Measurements from ENCODE around the gene SDR42E2. TPM values are rescaled to one million over a fixed set of nuclear protein-coding genes. Genes with fewer than 3 reads are reported as not detected.
"Not testable (repeated sequence)": the region's sequence is repeated elsewhere in the genome, so short reads cannot be mapped to it uniquely, and the experiment has no call there.

Gene SDR42E2
- polyA plus RNA-seq, 3 donors = 0.16 to 0.23 TPM; not detected in 1

DNA sequence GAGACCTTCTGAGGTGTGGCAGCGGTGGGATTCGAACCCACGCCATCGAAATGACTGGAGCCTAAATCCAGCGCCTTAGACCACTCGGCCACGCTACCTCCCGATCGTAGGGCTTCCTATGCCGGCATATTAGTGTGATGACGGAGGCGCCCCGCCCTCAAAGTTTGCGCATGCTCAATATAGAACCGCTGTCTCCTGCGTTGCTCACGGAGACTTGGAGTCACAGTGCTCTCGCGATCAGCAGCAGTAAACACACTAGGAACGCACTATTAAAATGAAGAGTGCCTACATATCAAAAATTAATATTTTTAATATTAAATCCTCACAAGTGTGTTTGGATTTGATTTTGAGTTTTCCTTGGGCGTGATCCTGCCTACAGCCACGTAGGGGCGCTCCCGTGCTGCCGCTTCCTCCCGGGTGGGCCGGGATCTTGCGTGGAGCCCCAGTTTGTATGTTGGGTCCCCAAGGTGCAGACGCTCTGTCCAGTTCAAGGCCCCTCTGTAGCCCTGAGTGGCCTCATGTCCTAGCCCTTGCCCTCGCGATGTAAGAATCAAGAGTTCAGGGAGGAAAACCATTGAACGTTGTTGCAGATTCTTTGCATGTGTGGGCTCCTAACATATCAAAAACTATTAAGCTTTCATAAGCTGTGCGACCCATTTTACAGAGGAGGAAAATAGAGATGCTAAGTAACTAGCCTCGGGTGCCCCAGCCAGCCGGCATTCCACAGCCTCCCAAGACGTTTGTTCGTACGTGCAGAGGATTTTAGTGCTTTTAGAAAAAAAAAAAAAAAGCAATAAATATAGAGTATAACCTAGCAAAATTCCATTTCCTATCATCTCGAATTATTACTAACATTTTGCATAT is 33.6 kb downstream of the SDR42E2 start:
- Histone ChIP-seq H2AFZ (ENCODE audit: insufficient read depth, low read depth, low read length, poor library complexity, severe bottlenecking) (peak overlapping the region; percentile 88), H3K79me2 (ENCODE audit: insufficient read depth, low read length) (no peaks in the 10 kb centered on the region), H3K27ac (ENCODE audit: low read depth in 1 of 2, low read length in 2 of 2) (peak overlapping the region; percentile 30 to 41), H3K4me2 (replicated peaks; ENCODE audit: extremely low read depth, low read length, poor library complexity, severe bottlenecking) (peak overlapping the region; percentile 83), H3K4me1 (ENCODE audit: control insufficient read depth in 1 of 2, insufficient read depth in 2 of 2, low read length in 2 of 2) (peaks cover 34 to 36% of the 10 kb centered on the region in 2 donors), H3K9me3 (replicated peaks in 1 of 2; ENCODE audit: control insufficient read depth in 1 of 2, insufficient read depth in 1 of 2, low read length in 2 of 2) (no peaks in the 10 kb centered on the region), H3K36me3 (replicated peaks in 1 of 2; ENCODE audit: control insufficient read depth in 1 of 2, insufficient read depth in 2 of 2, low read length in 2 of 2) (no peaks in the 10 kb centered on the region), H3K9ac (ENCODE audit: insufficient read depth, low read length, poor library complexity, severe bottlenecking) (peak overlapping the region; percentile 34), H3K4me3 (replicated peaks in 1 of 3; ENCODE audit: low read depth in 2 of 3, low read length in 3 of 3) (peak overlapping the region; percentile 52 to 92 (median 68)), H4K20me1 (ENCODE audit: insufficient read depth, low read length) (no peaks in the 10 kb centered on the region), H3K27me3 (ENCODE audit: control insufficient read depth in 2 of 2, insufficient read depth in 2 of 2, low read length in 2 of 2) (no peaks in the 10 kb centered on the region)
- Mint-ChIP-seq H3K27ac (peak overlapping the region; percentile 74 to 90 (median 85)), H3K9me3 (no peaks in the 10 kb centered on the region), H3K4me1 (peaks cover 28% of the 10 kb centered on the region), H3K36me3 (no peaks in the 10 kb centered on the region), H3K4me3 (peak overlapping the region; percentile 79 to 89), H3K27me3 (ENCODE audit: low read depth in 3 of 3) (peaks cover 6 to 11% (median 10%) of the 10 kb centered on the region in 3 donors)
- TF ChIP-seq, protein P1, sequence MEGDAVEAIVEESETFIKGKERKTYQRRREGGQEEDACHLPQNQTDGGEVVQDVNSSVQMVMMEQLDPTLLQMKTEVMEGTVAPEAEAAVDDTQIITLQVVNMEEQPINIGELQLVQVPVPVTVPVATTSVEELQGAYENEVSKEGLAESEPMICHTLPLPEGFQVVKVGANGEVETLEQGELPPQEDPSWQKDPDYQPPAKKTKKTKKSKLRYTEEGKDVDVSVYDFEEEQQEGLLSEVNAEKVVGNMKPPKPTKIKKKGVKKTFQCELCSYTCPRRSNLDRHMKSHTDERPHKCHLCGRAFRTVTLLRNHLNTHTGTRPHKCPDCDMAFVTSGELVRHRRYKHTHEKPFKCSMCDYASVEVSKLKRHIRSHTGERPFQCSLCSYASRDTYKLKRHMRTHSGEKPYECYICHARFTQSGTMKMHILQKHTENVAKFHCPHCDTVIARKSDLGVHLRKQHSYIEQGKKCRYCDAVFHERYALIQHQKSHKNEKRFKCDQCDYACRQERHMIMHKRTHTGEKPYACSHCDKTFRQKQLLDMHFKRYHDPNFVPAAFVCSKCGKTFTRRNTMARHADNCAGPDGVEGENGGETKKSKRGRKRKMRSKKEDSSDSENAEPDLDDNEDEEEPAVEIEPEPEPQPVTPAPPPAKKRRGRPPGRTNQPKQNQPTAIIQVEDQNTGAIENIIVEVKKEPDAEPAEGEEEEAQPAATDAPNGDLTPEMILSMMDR (IDR thresholded peaks at IDR 0.05) = peak; percentile 96
- WGBS (ENCODE audit: insufficient coverage) = under 1% methylated on average over 17 of the region's 39 CpGs
- intact Hi-C loops (cut with micrococcal nuclease) = loop anchor here (10.0 kb wide), 2 partner anchors 179 to 601 kb away; partner anchors contain the start of genes CDR2 (in 2 of the 2) and METTL9 (in 1 of the 2)
- DNase-seq = peak; percentile 90 to 96 (median 90)

DNA sequence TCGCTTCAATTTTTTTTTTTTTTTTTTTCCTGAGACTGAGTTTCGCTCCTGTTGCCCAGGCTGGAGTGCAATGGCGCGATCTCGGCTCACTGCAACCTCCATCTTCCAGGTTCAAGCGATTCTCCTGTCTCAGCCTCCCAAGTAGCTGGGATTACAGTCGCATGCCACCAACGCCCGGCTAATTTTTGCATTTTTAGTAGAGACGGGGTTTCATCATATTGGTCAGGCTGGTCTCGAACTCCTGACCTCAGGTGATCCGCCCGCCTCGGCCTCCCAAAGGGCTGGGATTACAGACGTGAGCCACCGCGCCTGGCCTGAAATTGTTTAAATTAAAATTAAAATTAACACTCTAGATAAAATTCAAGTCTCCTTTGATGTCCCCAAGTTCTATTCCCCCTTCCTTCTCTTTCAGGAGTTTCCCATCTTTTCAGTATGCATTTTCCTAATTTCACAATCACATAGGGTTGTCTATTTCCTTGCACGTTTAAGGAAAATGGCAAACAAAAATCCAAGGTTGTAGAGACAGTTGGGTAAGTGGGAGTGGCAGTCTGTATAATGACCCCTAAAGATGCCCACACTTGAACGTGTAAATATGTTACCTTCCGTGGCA is 34.4 kb downstream of the SDR42E2 start:
- peak overlapping the region; percentile 83 for H3K4me2 ChIP-seq (replicated peaks; ENCODE audit: extremely low read depth, low read length, poor library complexity, severe bottlenecking)
- not testable (repeated sequence) for H3K79me2 ChIP-seq (ENCODE audit: insufficient read depth, low read length); H3K27me3 ChIP-seq (ENCODE audit: control insufficient read depth in 2 of 2, insufficient read depth in 2 of 2, low read length in 2 of 2); DNase-seq; H3K27ac Mint-ChIP-seq; H4K20me1 ChIP-seq (ENCODE audit: insufficient read depth, low read length); H3K36me3 ChIP-seq (replicated peaks in 1 of 2; ENCODE audit: control insufficient read depth in 1 of 2, insufficient read depth in 2 of 2, low read length in 2 of 2); H3K36me3 Mint-ChIP-seq; H3K9me3 Mint-ChIP-seq; H3K27ac ChIP-seq (ENCODE audit: low read depth in 1 of 2, low read length in 2 of 2); H3K9me3 ChIP-seq (replicated peaks in 1 of 2; ENCODE audit: control insufficient read depth in 1 of 2, insufficient read depth in 1 of 2, low read length in 2 of 2); H2AFZ ChIP-seq (ENCODE audit: insufficient read depth, low read depth, low read length, poor library complexity, severe bottlenecking)
- intact Hi-C loops (cut with micrococcal nuclease) = loop anchor here (10.0 kb wide), 2 partner anchors 178 to 602 kb away; partner anchors contain the start of genes CDR2 (in 2 of the 2) and METTL9 (in 1 of the 2)
- peaks cover 28% of the 10 kb centered on the region for H3K4me1 Mint-ChIP-seq
- peaks cover 6 to 11% (median 10%) of the 10 kb centered on the region in 3 donors for H3K27me3 Mint-ChIP-seq (ENCODE audit: low read depth in 3 of 3)
- H3K4me3 ChIP-seq (replicated peaks in 1 of 3; ENCODE audit: low read depth in 2 of 3, low read length in 3 of 3) = peak overlapping the region; percentile 52 to 92 (median 68)
- peak overlapping the region; percentile 34 for H3K9ac ChIP-seq (ENCODE audit: insufficient read depth, low read length, poor library complexity, severe bottlenecking)
- H3K4me3 Mint-ChIP-seq = peak overlapping the region; percentile 79 to 89
- H3K4me1 ChIP-seq (ENCODE audit: control insufficient read depth in 1 of 2, insufficient read depth in 2 of 2, low read length in 2 of 2) = peaks cover 30 to 33% of the 10 kb centered on the region in 2 donors
- WGBS (ENCODE audit: insufficient coverage) = 39% methylated on average over 11 of the region's 20 CpGs
